Measurements from ENCODE around the gene DRGX. TPM values are rescaled to one million over a fixed set of nuclear protein-coding genes. Genes with fewer than 3 reads are reported as not detected.

DRGX gene
- total and polyA plus RNA-seq, 2 donors (not counting 1 experiment from before 2014, with no cell fraction given): not detected

DNA sequence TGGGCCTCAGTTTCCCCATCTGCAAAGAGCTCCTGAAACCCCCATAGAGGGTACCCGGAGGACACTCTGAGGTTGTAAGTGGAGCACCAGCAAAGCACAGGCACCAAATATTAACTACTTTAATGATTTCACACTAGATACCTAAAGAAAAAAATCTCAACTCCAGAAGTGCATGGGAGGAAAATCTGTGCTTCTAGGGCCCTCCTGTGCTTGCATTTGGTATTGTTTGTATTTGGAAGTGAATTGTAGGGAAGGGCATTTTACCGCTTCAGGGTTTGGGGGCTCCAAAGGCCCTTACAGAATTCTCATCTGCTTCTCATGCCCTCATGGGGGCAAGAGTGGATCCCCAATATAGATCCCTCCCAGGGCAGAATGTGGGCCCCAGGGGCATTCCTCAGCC is 22.4 kb upstream of the DRGX start:
- 100% methylated on average over 1 of the region's 2 CpGs for WGBS (ENCODE audit: insufficient coverage)
- intact Hi-C loops (cut with micrococcal nuclease): no loop called here
- TF ChIP-seq, protein P1, sequence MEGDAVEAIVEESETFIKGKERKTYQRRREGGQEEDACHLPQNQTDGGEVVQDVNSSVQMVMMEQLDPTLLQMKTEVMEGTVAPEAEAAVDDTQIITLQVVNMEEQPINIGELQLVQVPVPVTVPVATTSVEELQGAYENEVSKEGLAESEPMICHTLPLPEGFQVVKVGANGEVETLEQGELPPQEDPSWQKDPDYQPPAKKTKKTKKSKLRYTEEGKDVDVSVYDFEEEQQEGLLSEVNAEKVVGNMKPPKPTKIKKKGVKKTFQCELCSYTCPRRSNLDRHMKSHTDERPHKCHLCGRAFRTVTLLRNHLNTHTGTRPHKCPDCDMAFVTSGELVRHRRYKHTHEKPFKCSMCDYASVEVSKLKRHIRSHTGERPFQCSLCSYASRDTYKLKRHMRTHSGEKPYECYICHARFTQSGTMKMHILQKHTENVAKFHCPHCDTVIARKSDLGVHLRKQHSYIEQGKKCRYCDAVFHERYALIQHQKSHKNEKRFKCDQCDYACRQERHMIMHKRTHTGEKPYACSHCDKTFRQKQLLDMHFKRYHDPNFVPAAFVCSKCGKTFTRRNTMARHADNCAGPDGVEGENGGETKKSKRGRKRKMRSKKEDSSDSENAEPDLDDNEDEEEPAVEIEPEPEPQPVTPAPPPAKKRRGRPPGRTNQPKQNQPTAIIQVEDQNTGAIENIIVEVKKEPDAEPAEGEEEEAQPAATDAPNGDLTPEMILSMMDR (IDR thresholded peaks at IDR 0.05): no peak
- TF ChIP-seq EZH2 (IDR thresholded peaks at IDR 0.05; ENCODE audit: borderline replicate concordance, insufficient read depth, low read depth, low read length, poor library complexity, severe bottlenecking): no peak
- DNase-seq: no peak
- Histone ChIP-seq H3K27ac (ENCODE audit: low read length in 2 of 2) (no peak overlapping the region), H3K9ac (ENCODE audit: low read length) (no peak overlapping the region), H3K79me2 (ENCODE audit: control insufficient read depth, insufficient read depth, low read length) (no peaks in the 10 kb centered on the region), H3K27me3 (replicated peaks in 1 of 4; ENCODE audit: control extremely low read depth in 1 of 4, control insufficient read depth in 3 of 4, insufficient read depth in 4 of 4, low read length in 3 of 4) (no peaks in the 10 kb centered on the region), H4K20me1 (ENCODE audit: control insufficient read depth, insufficient read depth, low read length, poor library complexity, severe bottlenecking) (no peaks in the 10 kb centered on the region), H3K4me3 (ENCODE audit: control extremely low read depth in 1 of 5, extremely low read depth in 1 of 5, insufficient read depth in 1 of 5, low read depth in 2 of 5, low read length in 4 of 5) (no peak overlapping the region), H3K4me2 (replicated peaks; ENCODE audit: low read depth, low read length, poor library complexity, severe bottlenecking) (no peak overlapping the region), H2AFZ (ENCODE audit: insufficient read depth, low read depth, low read length, poor library complexity, severe bottlenecking) (no peak overlapping the region), H3K4me1 (ENCODE audit: control insufficient read depth in 2 of 2, insufficient read depth in 2 of 2, low read length in 2 of 2) (no peaks in the 10 kb centered on the region), H3K36me3 (replicated peaks in 1 of 2; ENCODE audit: control extremely low read depth in 1 of 2, control insufficient read depth in 1 of 2, extremely low read depth in 1 of 2, insufficient read depth in 2 of 2, low read length in 1 of 2) (no peaks in the 10 kb centered on the region), H3K9me3 (ENCODE audit: control extremely low read depth in 1 of 3, control insufficient read depth in 2 of 3, insufficient read depth in 1 of 3, low read length in 2 of 3) (no peaks in the 10 kb centered on the region)
- H3K27me3 Mint-ChIP-seq: peaks cover 8% of the 10 kb centered on the region
- H3K27ac Mint-ChIP-seq: no peak overlapping the region
- no peak overlapping the region for H3K4me3 Mint-ChIP-seq
- CTCF ChIA-PET: interaction anchor here (1.0 kb wide), 1 partner anchor 11 kb away, joined by 4 read pairs; no protein-coding TSS in a partner anchor
- no peaks in the 10 kb centered on the region for H3K4me1 Mint-ChIP-seq
- POLR2A ChIA-PET: no interaction called here
- no peak for ATAC-seq (ENCODE audit: low read depth)
- no peaks in the 10 kb centered on the region for H3K9me3 Mint-ChIP-seq (ENCODE audit: insufficient read depth)

DNA sequence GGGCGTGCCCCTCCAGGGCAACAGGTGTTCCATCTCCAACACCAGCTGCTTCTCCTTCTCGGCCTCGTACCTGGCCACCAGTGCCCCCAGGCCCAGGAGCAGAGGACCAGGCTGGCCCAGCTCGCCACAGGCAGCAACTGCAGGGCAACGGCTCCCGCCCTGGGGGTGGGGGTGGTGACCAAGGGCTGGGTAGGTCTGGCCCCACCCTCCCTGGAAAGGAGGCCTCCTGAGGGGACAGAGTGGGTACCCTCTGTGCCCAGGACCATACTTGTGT is 22.1 kb upstream of the DRGX start:
- no peaks in the 10 kb centered on the region for H4K20me1 ChIP-seq (ENCODE audit: control insufficient read depth, insufficient read depth, low read length, poor library complexity, severe bottlenecking)
- H3K4me2 ChIP-seq (replicated peaks; ENCODE audit: low read depth, low read length, poor library complexity, severe bottlenecking): no peak overlapping the region
- H3K27me3 ChIP-seq (replicated peaks in 1 of 4; ENCODE audit: control extremely low read depth in 1 of 4, control insufficient read depth in 3 of 4, insufficient read depth in 4 of 4, low read length in 3 of 4): no peaks in the 10 kb centered on the region
- no peaks in the 10 kb centered on the region for H3K4me1 ChIP-seq (ENCODE audit: control insufficient read depth in 2 of 2, insufficient read depth in 2 of 2, low read length in 2 of 2)
- WGBS (ENCODE audit: insufficient coverage): 92% methylated on average over 6 of the region's 6 CpGs
- no peak overlapping the region for H3K4me3 ChIP-seq (ENCODE audit: control extremely low read depth in 1 of 5, extremely low read depth in 1 of 5, insufficient read depth in 1 of 5, low read depth in 2 of 5, low read length in 4 of 5)
- H3K27me3 Mint-ChIP-seq: peaks cover 8% of the 10 kb centered on the region
- TF ChIP-seq, protein P1 (IDR thresholded peaks at IDR 0.05): no peak
- TF ChIP-seq EZH2 (IDR thresholded peaks at IDR 0.05; ENCODE audit: borderline replicate concordance, insufficient read depth, low read depth, low read length, poor library complexity, severe bottlenecking): no peak
- no peaks in the 10 kb centered on the region for H3K36me3 ChIP-seq (replicated peaks in 1 of 2; ENCODE audit: control extremely low read depth in 1 of 2, control insufficient read depth in 1 of 2, extremely low read depth in 1 of 2, insufficient read depth in 2 of 2, low read length in 1 of 2)
- ATAC-seq (ENCODE audit: low read depth): no peak
- ChIA-PET POLR2A (no interaction called here), CTCF (interaction anchor here (1.0 kb wide), 1 partner anchor 11 kb away, joined by 4 read pairs; no protein-coding TSS in a partner anchor)
- H3K4me3 Mint-ChIP-seq: no peak overlapping the region
- DNase-seq: no peak
- no peak overlapping the region for H3K9ac ChIP-seq (ENCODE audit: low read length)
- H3K27ac ChIP-seq (ENCODE audit: low read length in 2 of 2): no peak overlapping the region
- intact Hi-C loops (cut with micrococcal nuclease): no loop called here
- H3K27ac Mint-ChIP-seq: no peak overlapping the region
- no peaks in the 10 kb centered on the region for H3K9me3 ChIP-seq (ENCODE audit: control extremely low read depth in 1 of 3, control insufficient read depth in 2 of 3, insufficient read depth in 1 of 3, low read length in 2 of 3)
- no peaks in the 10 kb centered on the region for H3K79me2 ChIP-seq (ENCODE audit: control insufficient read depth, insufficient read depth, low read length)
- H2AFZ ChIP-seq (ENCODE audit: insufficient read depth, low read depth, low read length, poor library complexity, severe bottlenecking): no peak overlapping the region
- H3K4me1 Mint-ChIP-seq: no peaks in the 10 kb centered on the region
- H3K9me3 Mint-ChIP-seq (ENCODE audit: insufficient read depth): no peaks in the 10 kb centered on the region

All from B cell (primary cell).